Stimulated activated CD8-positive, alpha-beta memory T cell treated with anti-CD3 and anti-CD28 coated beads, Interleukin-4, amount 100 ng/mL, for 48 hours (primary cell): ENCODE results near the gene ERC1.

Experiments used
- DNase-seq: peaks from one replicate; pipeline ENCODE4 v3.0.0-alpha.2; 2020

ERC1 gene

DNA sequence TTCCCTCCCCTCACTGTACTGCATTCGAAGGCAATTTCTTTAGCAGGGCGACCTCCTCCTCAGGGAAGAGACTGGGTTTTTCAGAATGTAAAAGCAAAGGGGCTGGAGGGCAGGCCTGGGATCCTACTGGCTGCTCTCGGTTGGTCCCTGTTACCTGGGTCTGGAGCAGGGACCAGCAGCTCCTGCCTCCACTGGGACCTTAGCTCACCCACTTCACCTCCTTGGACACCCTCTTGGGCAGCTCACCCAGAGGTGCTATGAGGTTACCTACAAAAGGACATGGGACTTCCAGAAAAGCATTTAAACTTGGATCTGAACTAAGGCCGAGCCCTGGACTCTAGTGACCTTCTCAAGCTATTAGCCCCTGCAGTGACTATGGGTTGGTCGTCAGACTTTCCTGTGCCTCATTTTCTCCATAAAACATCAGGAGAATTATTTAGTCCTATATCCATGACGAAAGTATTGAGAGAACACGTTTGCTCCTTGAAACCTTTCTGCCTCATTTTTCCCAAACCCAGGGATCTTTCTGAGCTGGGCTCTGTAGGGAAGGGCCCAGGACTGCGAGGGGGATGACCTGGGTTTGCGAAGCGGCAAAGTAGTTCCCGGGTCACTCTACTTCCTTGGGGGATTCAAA lies 538.3 kb downstream of the ERC1 start:
- no peak for DNase-seq

DNA sequence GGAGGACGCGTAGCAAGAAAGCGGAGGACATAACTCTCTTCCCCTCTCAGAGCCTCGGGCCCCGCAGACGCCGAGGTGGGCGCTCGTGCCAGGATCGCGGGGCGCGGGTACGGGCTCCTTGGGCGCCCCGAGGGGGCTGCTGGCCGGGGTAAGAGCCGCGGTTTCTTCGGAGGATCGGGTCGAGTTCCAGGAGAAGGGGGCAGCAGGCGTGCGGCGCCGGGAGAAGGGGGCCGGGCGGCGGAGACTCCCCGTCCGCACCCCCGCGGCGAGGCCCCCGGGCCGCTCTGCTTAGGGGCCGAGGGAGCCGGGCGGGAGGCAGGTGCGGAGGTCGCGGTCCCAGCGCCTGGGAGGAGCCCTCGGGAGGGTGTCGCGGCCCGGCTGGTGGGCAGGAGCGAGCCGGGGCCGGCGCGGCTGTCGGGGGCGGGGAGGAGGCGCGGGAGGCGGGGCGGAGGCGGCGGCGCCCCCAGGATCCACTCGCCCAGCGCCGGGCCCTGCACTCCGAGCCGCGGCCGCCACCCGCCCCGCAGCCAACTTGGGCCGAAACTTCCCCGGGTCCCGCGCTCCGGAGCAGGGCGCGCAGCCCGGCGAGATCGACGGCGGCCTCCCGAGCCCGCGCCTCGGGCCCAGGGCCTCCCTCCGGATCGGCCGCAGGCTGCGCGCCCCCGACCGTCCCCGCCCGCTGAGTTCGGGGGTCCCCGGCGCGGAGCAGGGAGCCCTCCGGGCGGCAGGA lies 539.0 kb downstream of the ERC1 start:
- no peak for DNase-seq

DNA sequence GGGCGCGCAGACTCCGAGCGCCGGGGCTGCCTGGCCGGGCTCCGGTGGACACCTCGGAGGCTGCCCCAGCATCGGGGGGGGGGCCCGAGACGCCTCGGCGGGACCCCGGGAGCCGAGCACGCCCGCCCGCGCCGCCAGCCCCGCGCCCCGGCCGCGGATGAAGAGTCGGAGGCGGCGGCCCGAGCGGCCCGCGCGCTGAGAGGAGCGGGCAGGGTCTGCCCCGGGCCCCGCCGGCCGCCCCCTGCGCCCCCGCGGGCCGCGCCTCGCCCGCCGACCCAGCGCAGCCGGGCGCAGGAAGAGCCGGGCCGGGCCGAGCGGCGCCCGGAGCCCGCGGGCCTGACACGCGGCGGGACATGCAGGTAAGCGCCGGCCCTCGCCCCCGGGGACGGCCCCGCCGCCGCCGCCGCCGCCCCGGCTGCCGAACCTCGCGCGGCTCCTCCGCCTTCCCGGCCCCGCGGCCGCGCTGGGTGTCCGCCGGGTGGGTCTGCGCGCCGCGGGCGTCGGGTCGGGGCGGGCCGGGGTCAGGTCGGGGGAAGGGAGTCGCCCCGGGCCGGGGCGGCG lies 539.6 kb downstream of the ERC1 start:
- DNase-seq: no peak

DNA sequence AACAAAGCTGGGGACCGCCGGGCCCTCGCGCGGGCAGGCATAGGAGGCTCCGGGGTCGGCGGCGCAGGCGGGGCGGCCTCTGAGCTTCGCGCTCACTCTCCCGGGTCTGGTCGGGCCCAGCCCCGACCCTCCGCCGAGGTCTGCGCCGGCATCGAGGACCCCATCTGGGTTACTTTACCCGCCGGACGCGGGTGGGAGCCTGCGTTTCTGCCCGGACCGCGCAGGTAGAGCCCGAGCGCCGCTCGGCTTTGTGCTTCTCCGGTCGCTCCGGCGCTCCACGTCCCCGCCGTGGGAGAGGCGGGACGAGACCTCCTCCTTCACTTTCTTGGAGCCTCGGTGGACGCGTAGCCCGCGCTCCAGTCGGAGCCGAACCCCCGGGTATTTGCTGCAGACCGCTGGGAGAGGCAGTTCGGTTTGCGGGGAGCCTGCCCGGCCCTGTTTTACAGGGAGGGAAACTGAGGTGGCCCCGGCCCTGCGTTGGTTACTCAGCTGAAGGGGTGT lies 540.2 kb downstream of the ERC1 start:
- no peak for DNase-seq

DNA sequence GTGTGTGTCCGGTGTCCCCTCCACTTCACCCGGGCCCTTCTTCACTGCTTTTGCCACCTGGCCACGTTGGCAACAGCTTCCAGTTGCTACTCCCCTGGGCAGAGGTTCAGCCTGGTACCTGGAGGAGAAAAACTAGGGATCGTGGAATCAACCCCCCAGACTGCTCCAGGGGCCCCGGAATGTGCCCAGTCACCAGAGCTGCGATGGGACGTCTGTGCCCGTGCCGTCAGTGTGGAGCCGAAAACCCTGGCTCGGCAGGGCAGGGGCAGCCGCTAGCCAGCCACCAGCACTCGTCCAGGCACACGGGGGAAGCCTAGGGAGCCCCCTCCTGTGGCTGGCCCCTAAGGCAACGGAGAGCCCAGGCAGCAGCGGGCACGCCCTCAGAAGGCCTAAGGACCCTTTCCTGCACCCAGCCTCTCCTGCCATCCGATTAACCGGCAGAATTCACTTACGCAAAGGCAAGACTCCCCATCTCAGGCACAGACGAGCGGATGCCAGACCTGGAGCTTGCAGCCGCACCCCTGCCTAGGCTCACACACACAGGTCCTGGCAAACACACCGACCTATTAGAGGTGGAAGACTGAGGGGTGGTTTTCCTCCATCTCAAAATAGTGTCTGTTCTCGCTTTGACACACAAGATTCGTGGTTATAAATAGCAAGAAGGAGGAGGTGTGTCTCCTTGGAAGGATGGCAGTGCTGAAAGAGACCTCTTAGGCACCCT lies 540.8 kb downstream of the ERC1 start:
- no peak for DNase-seq

DNA sequence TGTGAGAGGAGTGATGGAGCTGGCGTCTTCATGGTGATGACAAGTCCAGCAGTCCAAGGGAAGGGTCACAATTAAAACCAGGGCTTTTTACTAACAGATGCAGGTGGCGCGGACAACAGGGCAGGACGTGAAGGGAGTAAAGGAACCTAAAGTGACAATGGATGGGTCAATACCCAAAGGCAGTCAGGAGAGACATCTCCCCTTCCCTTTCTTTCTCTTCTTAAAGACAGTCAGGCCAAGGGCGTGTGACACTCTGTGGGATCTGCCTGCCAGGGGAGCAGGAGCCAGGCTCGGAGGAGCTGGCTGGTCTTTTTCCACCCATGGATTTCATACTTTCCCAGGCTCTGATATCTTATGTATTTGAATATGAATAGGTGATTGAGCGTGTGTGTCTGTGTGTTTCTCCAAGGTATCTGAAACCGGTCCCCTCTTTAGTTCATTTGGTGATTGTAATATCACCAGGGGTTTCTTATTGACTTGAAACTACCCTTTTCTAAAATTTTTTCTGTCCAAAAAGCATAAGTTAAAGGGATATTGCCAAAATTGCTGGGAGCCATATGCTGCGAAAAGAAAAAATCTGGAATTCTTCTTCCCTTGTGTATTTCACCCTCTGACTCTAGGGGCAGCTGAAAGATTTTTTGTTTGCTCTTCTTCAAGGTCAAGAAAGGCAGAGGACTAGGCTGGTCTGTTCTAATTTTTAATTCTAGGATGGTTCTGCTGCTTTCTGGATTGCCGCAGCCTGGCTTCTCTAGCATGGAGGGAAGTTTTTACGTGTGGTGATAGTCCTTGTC lies 541.5 kb downstream of the ERC1 start:
- DNase-seq: no peak

DNA sequence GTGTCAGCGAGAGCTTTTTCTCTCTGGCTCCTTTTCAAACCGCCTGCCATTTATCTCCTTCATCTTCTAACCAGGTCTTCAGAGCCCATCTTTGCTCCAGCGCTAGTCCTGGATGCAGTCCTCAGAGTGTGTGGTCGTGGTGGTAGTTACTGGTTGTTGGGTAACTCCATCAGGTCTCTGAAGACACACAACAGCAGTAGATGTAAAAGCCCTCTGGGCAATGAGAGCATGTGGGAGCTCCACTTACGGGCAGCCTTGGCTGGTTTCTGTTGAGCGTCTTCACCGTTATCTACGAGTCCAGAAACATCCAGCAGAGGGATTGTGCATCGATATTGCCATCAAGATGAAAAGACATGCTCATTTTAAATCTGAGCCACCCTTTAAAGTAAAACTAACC lies 542.2 kb downstream of the ERC1 start:
- DNase-seq: peak; percentile 39

DNA sequence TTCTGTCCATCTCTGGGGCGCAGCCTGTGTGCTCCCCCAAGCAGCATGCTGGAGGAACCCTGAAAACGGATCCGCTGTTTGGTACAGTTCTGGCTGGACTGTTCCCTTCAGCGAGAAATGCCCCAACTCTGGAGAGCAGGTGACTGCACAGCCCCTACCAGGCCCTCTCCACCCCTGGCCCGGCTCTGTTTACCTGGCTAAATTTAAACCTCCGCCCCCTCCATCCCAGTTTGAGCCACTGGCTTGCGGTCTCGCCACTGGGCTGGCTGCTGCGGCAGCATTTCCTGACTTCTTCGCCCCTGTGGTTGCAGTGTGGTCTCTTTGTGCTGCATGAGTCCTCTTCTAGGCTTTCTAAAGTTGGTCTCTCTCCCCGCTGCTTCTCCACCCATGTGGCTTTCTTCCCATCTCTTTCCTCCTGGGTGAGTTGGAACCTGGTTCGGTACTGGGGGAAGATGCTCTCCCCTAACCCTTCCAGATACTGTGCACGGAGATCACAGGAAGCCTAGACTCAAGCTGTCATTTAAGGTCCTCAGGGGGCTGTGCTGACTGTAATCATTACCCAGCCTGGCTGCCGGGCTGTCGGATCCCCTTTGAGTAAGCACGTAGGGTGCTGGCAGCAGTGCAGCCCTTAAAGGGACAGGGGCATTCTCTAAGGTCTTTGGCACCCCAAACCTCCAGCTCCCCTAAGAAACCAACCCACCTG lies 542.7 kb downstream of the ERC1 start:
- peak; percentile 73 for DNase-seq

DNA sequence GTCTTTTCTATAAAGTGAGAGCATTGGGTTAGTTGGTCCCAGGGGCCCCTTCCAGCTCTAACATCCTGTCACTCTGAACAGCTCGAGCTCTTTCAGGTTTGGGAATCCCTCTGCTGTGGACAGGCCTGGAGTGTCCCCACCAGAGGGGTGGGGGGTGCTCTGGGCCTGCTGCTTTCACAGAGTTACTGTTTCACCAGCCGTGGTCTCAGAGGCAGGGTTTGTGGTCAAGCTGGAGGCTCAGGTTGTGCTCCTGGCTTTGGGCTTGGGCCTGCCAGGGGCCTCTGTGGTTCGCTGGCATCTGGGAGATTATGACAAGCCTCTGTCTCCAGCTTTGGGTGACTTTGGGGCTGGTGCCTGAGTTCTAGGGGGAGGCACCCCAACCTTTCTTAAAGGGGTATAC lies 543.7 kb downstream of the ERC1 start:
- no peak for DNase-seq

DNA sequence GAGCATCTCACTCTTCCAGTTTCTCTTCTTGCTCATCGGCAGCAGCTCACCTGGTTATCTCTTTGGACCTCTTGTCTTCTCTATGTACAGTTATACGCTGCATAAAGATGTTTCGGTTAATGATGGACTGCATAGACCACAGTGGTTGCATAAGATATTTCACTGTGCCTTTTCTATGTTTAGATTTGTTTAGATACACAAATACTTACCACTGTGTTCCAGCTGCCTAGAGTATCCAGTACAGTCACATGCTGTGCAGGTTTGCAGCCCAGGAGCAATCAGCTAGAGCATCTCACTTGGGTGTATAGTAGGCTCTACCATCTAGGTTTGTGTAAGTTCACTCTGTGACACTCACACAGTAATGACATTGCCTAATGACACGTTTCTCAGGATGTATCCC lies 545.8 kb downstream of the ERC1 start:
- DNase-seq: no peak

DNA sequence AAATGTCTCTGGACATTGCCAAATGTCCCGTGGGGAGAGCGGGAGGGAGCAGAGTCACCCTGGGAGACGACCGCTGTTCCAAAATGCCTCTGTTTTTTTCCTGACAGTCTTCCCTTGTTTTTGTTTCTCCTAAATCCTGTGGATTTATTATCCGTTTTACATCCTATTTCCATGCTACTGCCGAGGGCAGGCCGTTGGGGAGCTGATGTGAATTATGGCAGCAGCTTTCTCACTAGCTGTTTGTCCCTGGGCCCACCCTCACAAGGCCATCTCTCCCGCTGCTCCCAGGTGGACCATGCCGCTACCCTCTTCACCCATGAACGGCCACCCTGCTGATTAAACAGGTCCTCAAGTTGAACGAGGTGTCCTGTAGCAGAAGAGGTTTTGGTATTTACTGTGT lies 548.1 kb downstream of the ERC1 start:
- DNase-seq: no peak

DNA sequence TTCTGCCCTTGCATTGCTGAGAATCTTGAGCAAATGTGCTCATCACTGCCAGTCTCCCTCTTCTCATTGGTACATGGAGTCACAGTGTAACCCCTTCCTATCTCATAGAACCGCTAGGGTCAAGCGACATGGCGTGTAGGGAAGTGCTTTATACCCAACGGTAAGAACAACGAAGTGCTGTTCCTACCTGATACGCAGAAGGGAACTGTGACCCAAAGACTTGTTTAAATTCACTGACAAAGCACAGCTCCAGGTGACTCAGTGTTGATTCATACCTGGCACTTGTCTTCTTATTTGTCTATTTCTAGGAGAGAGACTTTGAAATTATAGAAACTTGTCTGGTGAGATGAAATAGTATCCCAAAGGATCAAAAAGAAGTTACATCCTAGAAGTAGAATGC lies 549.7 kb downstream of the ERC1 start:
- no peak for DNase-seq

DNA sequence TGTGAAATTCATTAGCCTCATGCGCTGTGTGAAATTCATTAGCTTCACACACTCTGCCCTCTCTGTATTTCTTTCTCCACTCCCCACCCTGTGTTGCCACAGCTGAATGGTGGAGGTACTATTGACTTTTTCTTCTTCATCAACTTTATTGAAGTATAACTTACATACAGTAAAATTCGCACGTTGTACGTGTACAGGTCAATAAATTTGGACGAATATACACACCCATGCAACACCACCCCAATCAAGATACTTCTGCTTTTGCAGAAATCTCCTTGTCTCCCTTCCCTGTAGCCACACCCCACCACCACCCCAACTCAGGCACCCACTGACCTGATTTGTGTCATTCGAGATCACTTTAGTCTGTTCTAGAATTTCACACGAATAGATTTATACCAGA lies 551.6 kb downstream of the ERC1 start:
- DNase-seq: no peak

DNA sequence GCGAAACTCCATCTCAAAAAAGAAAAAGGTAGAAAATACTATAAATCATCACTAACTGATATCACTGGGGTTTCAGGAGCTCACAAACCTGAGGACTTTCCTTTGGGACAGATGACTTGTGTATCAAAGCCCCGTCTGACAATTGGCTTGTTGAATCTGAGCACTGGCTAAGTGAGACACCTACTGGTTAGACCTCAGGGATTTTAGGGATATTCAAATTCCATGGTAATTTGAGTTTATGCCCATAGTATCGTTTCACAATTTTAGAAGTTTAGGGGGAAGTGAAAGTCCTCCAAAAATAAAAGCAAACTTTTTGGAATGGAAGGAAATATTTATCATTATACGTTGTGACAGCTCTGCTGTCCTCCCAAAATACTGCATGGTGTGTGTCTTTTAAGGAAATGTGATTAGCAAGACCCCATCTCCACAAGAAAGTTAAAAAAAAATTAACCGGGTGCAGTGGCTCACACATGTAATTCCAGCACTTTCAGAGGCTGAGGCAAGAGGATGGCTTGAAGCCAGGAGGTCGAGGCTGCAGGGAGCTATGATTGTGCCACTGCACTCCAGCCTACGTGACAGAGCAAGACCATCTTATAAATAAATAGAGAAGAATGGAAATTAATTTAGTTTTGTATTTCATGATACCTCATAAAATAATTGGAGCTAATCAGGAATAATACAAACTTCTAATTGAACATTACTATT lies 554.1 kb downstream of the ERC1 start:
- no peak for DNase-seq
